ENCODE measurements around the gene SLC16A5.

GRCh38 chr17:75097865-75098264 lies 10.1 kb downstream of the SLC16A5 start:
- TF ChIP-seq CTCF (IDR thresholded peaks at IDR 0.05) (no peak), EZH2 (IDR thresholded peaks at IDR 0.05; ENCODE audit: borderline replicate concordance, insufficient read depth, low read depth, low read length, poor library complexity, severe bottlenecking) (no peak)
